ENCODE measurements around the gene KLF17. TPM values are rescaled to one million over a fixed set of nuclear protein-coding genes. Genes with fewer than 3 reads are reported as not detected.

Gene KLF17
- total and polyA plus RNA-seq, 2 experiments from 2014 or later = not detected

- Histone ChIP-seq H3K4me2 (no peak overlapping the region), H3K36me3 (ENCODE audit: insufficient read depth) (no peaks in the 10 kb centered on the region), H3K9me2 (ENCODE audit: insufficient read depth) (0 out of 2 replicates have a peak, but pooled peaks cover 2% of the 10 kb centered on the region), H3K4me3 (no peak overlapping the region), H3K27me3 (ENCODE audit: insufficient read depth) (no peaks in the 10 kb centered on the region), H4K20me1 (replicated peaks; ENCODE audit: insufficient read depth) (no peaks in the 10 kb centered on the region), H3F3A (replicated peaks; ENCODE audit: low read depth) (no peaks in the 10 kb centered on the region), H3K4me1 (ENCODE audit: insufficient read depth) (0 out of 2 replicates have a peak, but pooled peaks cover 5% of the 10 kb centered on the region), H3K79me2 (replicated peaks; ENCODE audit: insufficient read depth) (no peaks in the 10 kb centered on the region), H2AFZ (no peak overlapping the region), H3K27ac (ENCODE audit: low read depth) (no peak overlapping the region)
- no peak for TF ChIP-seq ZNF114 (CRISPR knock-in tag; IDR thresholded peaks at IDR 0.05)
- TF ChIP-seq POLR2AphosphoS5 (IDR thresholded peaks at IDR 0.05; ENCODE audit: low read depth) = no peak
- TF ChIP-seq STAT1 (IDR thresholded peaks at IDR 0.05; ENCODE audit: unreplicated experiment) = no peak
- no peak for TF ChIP-seq ZNF331 (CRISPR knock-in tag; IDR thresholded peaks at IDR 0.05; ENCODE audit: low read depth)
- no peak for TF ChIP-seq JUNB (IDR thresholded peaks at IDR 0.05; ENCODE audit: unreplicated experiment)
- TF ChIP-seq ETS1 (IDR thresholded peaks at IDR 0.05) = no peak
- TF ChIP-seq CTCF (conservative IDR thresholded peaks at IDR 0.05; ENCODE audit: low read depth in 2 of 2) = no peak
- Mint-ChIP-seq H3K36me3 (ENCODE audit: low read depth) (no peaks in the 10 kb centered on the region), H3K27me3 (ENCODE audit: insufficient read depth, low read depth, poor library complexity) (no peaks in the 10 kb centered on the region), H3K4me3 (no peak overlapping the region), H3K4me1 (peaks cover 8% of the 10 kb centered on the region), H3K9me3 (no peaks in the 10 kb centered on the region), H3K27ac (no peak overlapping the region)
- DNase-seq (ENCODE audit: low spot score) (no peak), ATAC-seq (no peak)
Measured at GRCh38 chr1:44079566-44079965, 39.1 kb upstream of the KLF17 start.

GRCh38 chr1:44084998-44085675, 33.5 kb upstream of the KLF17 start:
- no peaks in the 10 kb centered on the region for H3K9me2 ChIP-seq (ENCODE audit: insufficient read depth)
- ATAC-seq (no peak), DNase-seq (ENCODE audit: low spot score) (no peak)
- TF ChIP-seq CTCF (conservative IDR thresholded peaks at IDR 0.05; ENCODE audit: low read depth in 2 of 2) (no peak), EZH2 (IDR thresholded peaks at IDR 0.05; ENCODE audit: low read depth, unreplicated experiment) (no peak), NANOG (IDR thresholded peaks at IDR 0.05; ENCODE audit: borderline replicate concordance) (no peak), ZNF114 (CRISPR knock-in tag; IDR thresholded peaks at IDR 0.05) (no peak), STAT1 (IDR thresholded peaks at IDR 0.05; ENCODE audit: unreplicated experiment) (no peak)
- H3K27me3 ChIP-seq (ENCODE audit: insufficient read depth) = no peaks in the 10 kb centered on the region
- no peak overlapping the region for H3K27ac Mint-ChIP-seq
- peaks cover 21% of the 10 kb centered on the region for H3K4me1 Mint-ChIP-seq
- H3K79me2 ChIP-seq (replicated peaks; ENCODE audit: insufficient read depth) = no peaks in the 10 kb centered on the region
- no peaks in the 10 kb centered on the region; the same call in 1 of the 2 replicates for H3F3A ChIP-seq (replicated peaks; ENCODE audit: low read depth)
- H3K27ac ChIP-seq (ENCODE audit: low read depth) = no peak overlapping the region
- H4K20me1 ChIP-seq (replicated peaks; ENCODE audit: insufficient read depth) = no peaks in the 10 kb centered on the region
- H3K4me1 ChIP-seq (ENCODE audit: insufficient read depth) = peaks cover 20% of the 10 kb centered on the region
- no peak overlapping the region for H3K4me2 ChIP-seq
- H3K36me3 ChIP-seq (ENCODE audit: insufficient read depth) = no peaks in the 10 kb centered on the region
- H3K4me3 Mint-ChIP-seq = no peak overlapping the region
- peaks cover 3% of the 10 kb centered on the region for H3K27me3 Mint-ChIP-seq (ENCODE audit: insufficient read depth, low read depth, poor library complexity)
- no peak overlapping the region for H2AFZ ChIP-seq
- no peak overlapping the region for H3K4me3 ChIP-seq
- H3K9me3 Mint-ChIP-seq = peaks cover 2% of the 10 kb centered on the region; the same call in 1 of the 3 replicates
- no peaks in the 10 kb centered on the region for H3K36me3 Mint-ChIP-seq (ENCODE audit: low read depth)

Measured in GM23338 (cell line).